Measurements from ENCODE around the gene GOLM1. TPM values are rescaled to one million over a fixed set of nuclear protein-coding genes. Genes with fewer than 3 reads are reported as not detected.
A peak's percentile ranks its signal among the peaks of the same experiment; 100 is the strongest.

Gene GOLM1
- total RNA-seq, 1 experiment from 2014 or later, result 71.6 TPM

- peaks cover 0 to 5% (median under 1%) of the 10 kb centered on the region in 3 experiments; a peak in 1 of 7 replicates for H3K36me3 Mint-ChIP-seq (ENCODE audit: insufficient read depth in 1 of 3, low read depth in 3 of 3)
- H3K27ac Mint-ChIP-seq, result no peak overlapping the region
- no CpG with 5 or more reads among the region's 10 CpGs for WGBS (ENCODE audit: extremely low coverage, insufficient read length, low lambda C conversion rate)
- no peak overlapping the region for H3K18ac ChIP-seq (ENCODE audit: insufficient read length, low read depth, low read length)
- H4K20me1 ChIP-seq (ENCODE audit: control insufficient read depth, insufficient read depth, insufficient read length), result peaks cover 2% of the 10 kb centered on the region
- no peak overlapping the region for H2AK5ac ChIP-seq (ENCODE audit: insufficient read length, low read length)
- H3K56ac ChIP-seq (ENCODE audit: insufficient read length, low read depth, low read length), result no peak overlapping the region
- H4K8ac ChIP-seq (replicated peaks; ENCODE audit: insufficient read length, low read depth, low read length), result no peak overlapping the region
- H3K27me3 Mint-ChIP-seq (ENCODE audit: low read depth), result peaks cover 34% of the 10 kb centered on the region
- no peak overlapping the region for H3K23ac ChIP-seq (ENCODE audit: insufficient read length, low read depth, low read length)
- H3K27me3 ChIP-seq (ENCODE audit: insufficient read depth, low read length), result peaks cover 3% of the 10 kb centered on the region; the same call in 1 of the 2 replicates
- no peaks in the 10 kb centered on the region for H3K9me3 ChIP-seq (ENCODE audit: control insufficient read depth, low read depth, low read length)
- H4K91ac ChIP-seq (ENCODE audit: insufficient read length, low read depth, low read length), result no peak overlapping the region
- H3K4ac ChIP-seq (ENCODE audit: low read depth, low read length), result no peak overlapping the region
- no peak overlapping the region for H2BK12ac ChIP-seq (ENCODE audit: insufficient read length, low read depth, low read length)
- no peak for DNase-seq
- H2AFZ ChIP-seq (ENCODE audit: low read length), result no peak overlapping the region
- no peaks in the 10 kb centered on the region for H3K9me3 Mint-ChIP-seq
- no peaks in the 10 kb centered on the region; the same call in 1 of the 2 replicates for H3K4me1 ChIP-seq (ENCODE audit: insufficient read depth, low read length)
- no peak for TF ChIP-seq CTCF (conservative IDR thresholded peaks at IDR 0.05)
- H2BK15ac ChIP-seq (ENCODE audit: low read depth, low read length), result no peak overlapping the region
- H3K23me2 ChIP-seq (ENCODE audit: insufficient read length, low read depth, low read length, poor library complexity, severe bottlenecking), result peaks cover 13% of the 10 kb centered on the region
- H3K79me1 ChIP-seq (ENCODE audit: insufficient read depth, low read depth, low read length, poor library complexity, severe bottlenecking), result no peaks in the 10 kb centered on the region
- H3K14ac ChIP-seq (ENCODE audit: insufficient read depth, low read length), result no peak overlapping the region
- no peak overlapping the region for H2BK20ac ChIP-seq (ENCODE audit: low read depth, low read length, poor library complexity, severe bottlenecking)
- peak overlapping the region; percentile 78 for H3K4me2 ChIP-seq (ENCODE audit: insufficient read depth, insufficient read length, low read length)
- no peak overlapping the region for H3K27ac ChIP-seq (ENCODE audit: insufficient read length, low read depth, low read length)
- H3K4me3 Mint-ChIP-seq, result peak overlapping the region; percentile 74 to 86
- no peak overlapping the region for H3T11ph ChIP-seq (ENCODE audit: low read length)
- H3K4me1 Mint-ChIP-seq, result peaks cover 37 to 44% of the 10 kb centered on the region in 2 experiments
- no peak overlapping the region for H2BK120ac ChIP-seq (ENCODE audit: low read depth, low read length, poor library complexity, severe bottlenecking)
- no peak overlapping the region for H4K5ac ChIP-seq (ENCODE audit: insufficient read length, low read depth, low read length)
- no peak overlapping the region for H3K9ac ChIP-seq (ENCODE audit: extremely low read depth, insufficient read length, low read length)
- peaks cover 6% of the 10 kb centered on the region; the same call in 1 of the 2 replicates for H3K79me2 ChIP-seq (ENCODE audit: insufficient read depth, low read length)
- no peak overlapping the region for H2BK5ac ChIP-seq (ENCODE audit: insufficient read length, low read length)
Measured at GRCh38 chr9:86097510-86098224, 1.7 kb downstream of the GOLM1 start.

Data from H9 (cell line).